ENCODE results near the gene DYRK3. TPM values are rescaled to one million over a fixed set of nuclear protein-coding genes. Genes with fewer than 3 reads are reported as not detected.

The DYRK3 gene
- total and polyA plus RNA-seq, 2 of the 8 experiments (the other 6 are each of a cell fraction or from before 2014, with no cell fraction given), result 2.1 to 8.5 TPM

GRCh38 chr1:206666954-206667665 is 31.8 kb downstream of the DYRK3 start:
- no peak overlapping the region for H3K4me2 ChIP-seq (ENCODE audit: insufficient read depth in 1 of 2, low read depth in 2 of 2, low read length in 2 of 2)
- H3K4me3 ChIP-seq (ENCODE audit: extremely low read depth in 1 of 4, insufficient read depth in 2 of 4, low read depth in 3 of 4, low read length in 4 of 4), result no peak overlapping the region
- H4K20me1 ChIP-seq (replicated peaks in 1 of 2; ENCODE audit: control insufficient read depth in 1 of 2, insufficient read depth in 2 of 2, low read length in 2 of 2), result no peaks in the 10 kb centered on the region
- H3K14ac ChIP-seq (ENCODE audit: insufficient read length), result no peak overlapping the region
- no peak for TF ChIP-seq JUN (IDR thresholded peaks at IDR 0.05; ENCODE audit: low read depth, low read length)
- TF ChIP-seq CHD2 (IDR thresholded peaks at IDR 0.05; ENCODE audit: low read length), result no peak
- TF ChIP-seq RXRA (IDR thresholded peaks at IDR 0.05; ENCODE audit: insufficient read depth, low read depth, low read length), result no peak
- no peaks in the 10 kb centered on the region for H3K9me3 ChIP-seq (ENCODE audit: insufficient read depth in 2 of 2, low read depth in 1 of 2, low read length in 1 of 2)
- no peak overlapping the region for H3K18ac ChIP-seq (ENCODE audit: extremely low read depth, low read length)
- H2BK120ac ChIP-seq (replicated peaks; ENCODE audit: low read depth, low read length), result no peak overlapping the region
- no peaks in the 10 kb centered on the region for H3K36me3 ChIP-seq (ENCODE audit: control insufficient read depth in 2 of 4, insufficient read depth in 4 of 4, low read length in 3 of 4)
- H4K91ac ChIP-seq (replicated peaks; ENCODE audit: insufficient read length, low read length), result no peak overlapping the region
- H2BK12ac ChIP-seq (ENCODE audit: low read depth, low read length), result no peak overlapping the region
- no peaks in the 10 kb centered on the region; the same call in 1 of the 2 replicates for H3K23me2 ChIP-seq (ENCODE audit: low read depth, low read length)
- WGBS, 2 experiments (ENCODE audit: extremely low coverage in 1 of 2, insufficient coverage in 1 of 2, insufficient read length in 1 of 2, insufficient replicate concordance in 2 of 2, low coverage in 1 of 2, low lambda C conversion rate in 2 of 2, missing lambda C conversion rate in 1 of 2), result 91% methylated on average over 3 of the region's 5 CpGs; no CpG with 5 or more reads in 1 of the 2 experiments
- POLR2A ChIA-PET (ENCODE audit: partially characterized antibody), result interaction anchor here (1.7 kb wide), 1 partner anchor 32 kb away, joined by 4 read pairs; no protein-coding TSS in a partner anchor
- FAIRE-seq (no peak), DNase-seq (ENCODE audit: low read depth in 1 of 2, low spot score in 2 of 2) (no peak)
- H2BK20ac ChIP-seq (ENCODE audit: low read length), result no peak overlapping the region
- no peak overlapping the region for H3K23ac ChIP-seq (ENCODE audit: insufficient read length)
- no peak overlapping the region for H2BK5ac ChIP-seq (ENCODE audit: low read depth, low read length)
- CTCF ChIA-PET (ENCODE audit: partially characterized antibody), result interaction anchor here (0.6 to 23.8 kb wide), 16 partner anchors 9 to 187 kb away, joined by 3 to 666 read pairs (median 4); partner anchors contain the start of genes DYRK3 and EIF2D
- no peak overlapping the region for H4K5ac ChIP-seq (ENCODE audit: insufficient read length, low read depth, low read length)
- H3K4me1 ChIP-seq (replicated peaks in 1 of 4; ENCODE audit: control insufficient read depth in 3 of 4, insufficient read depth in 4 of 4, low read length in 3 of 4), result peaks cover 0 to 5% (median 3%) of the 10 kb centered on the region in 4 experiments; a peak in 4 of 7 replicates
- H4K8ac ChIP-seq (ENCODE audit: extremely low read depth, insufficient read depth, low read length), result no peak overlapping the region
- H3K79me2 ChIP-seq (ENCODE audit: control insufficient read depth in 1 of 2, insufficient read depth in 2 of 2, low read length in 2 of 2), result no peaks in the 10 kb centered on the region
- H2AK5ac ChIP-seq (ENCODE audit: low read depth, low read length), result no peak overlapping the region
- H3K56ac ChIP-seq (replicated peaks; ENCODE audit: insufficient read length, low read depth, low read length), result no peak overlapping the region
- no peak overlapping the region for H3K4ac ChIP-seq (replicated peaks; ENCODE audit: insufficient read length, low read depth, low read length)
- peaks cover 0 to 10% (median 3%) of the 10 kb centered on the region in 4 experiments; a peak in 5 of 7 replicates for H3K27me3 ChIP-seq (replicated peaks in 1 of 4; ENCODE audit: control insufficient read depth in 3 of 4, extremely low read depth in 1 of 4, insufficient read depth in 3 of 4, low read length in 3 of 4)
- no peak overlapping the region for H3K27ac ChIP-seq (ENCODE audit: low read depth, low read length)
- no peaks in the 10 kb centered on the region for H3K79me1 ChIP-seq (ENCODE audit: low read depth, low read length)
- no peak overlapping the region for H3K9ac ChIP-seq (replicated peaks in 1 of 4; ENCODE audit: extremely low read depth in 1 of 4, low read depth in 3 of 4, low read length in 3 of 4)
- no peak overlapping the region for H2AFZ ChIP-seq (ENCODE audit: low read length)
- no peak overlapping the region for H2BK15ac ChIP-seq (ENCODE audit: low read length)

All from H1 (cell line).